OCI-LY3 (cell line): ENCODE data around the gene SNX33.
A peak's percentile ranks its signal among the peaks of the same experiment; 100 is the strongest.

ENCODE experiments used
- H2AFZ ChIP-seq: fragments of 200-600, 300-600 bp; shearing (Covaris generic); 2 replicates; pipeline ENCODE4 v1.6.0; 2014; ENCODE audit warnings: antibody characterized with exemption, low read depth, low read length
- H3K27ac ChIP-seq: fragments of 200-600, 300-600 bp; sonication (generic); 2 replicates; pipeline ENCODE4 v1.5.1; 2014; ENCODE audit warnings: mild to moderate bottlenecking, low read length, moderate library complexity, mixed read lengths
- H3K27me3 ChIP-seq: fragments of 200-600, 300-600 bp; sonication (generic); 2 replicates; pipeline ENCODE4 v1.6.1; 2014; ENCODE audit warnings: low read depth, low read length, mixed read lengths
- H3K36me3 ChIP-seq: fragments of 200-600, 300-600 bp; sonication (generic); replicated peaks from 2 replicates; pipeline ENCODE3; 2014; ENCODE audit warnings: low read depth, low read length, mixed read lengths
- H3K4me1 ChIP-seq: fragments of 300-600, 200-600 bp; sonication (generic); 2 replicates; pipeline ENCODE4 v1.6.1; 2014; ENCODE audit warnings: low read length, mixed read lengths
- H3K4me2 ChIP-seq: fragments of 200-600, 300-600 bp; sonication (generic); 2 replicates; pipeline ENCODE4 v1.6.1; 2014; ENCODE audit warnings: low read length, mixed read lengths
- H3K4me3 ChIP-seq: fragments of 300-600, 200-600 bp; sonication (generic); 2 replicates; pipeline ENCODE4 v1.5.1; 2014; ENCODE audit warnings: antibody characterized with exemption, mild to moderate bottlenecking, low read length, moderate library complexity
- H3K79me2 ChIP-seq: fragments of 300-600, 200-600 bp; shearing (Covaris generic); 2 replicates; pipeline ENCODE4 v1.6.1; 2014; ENCODE audit warnings: mild to moderate bottlenecking, low read length, mixed read lengths
- H3K9ac ChIP-seq: fragments of 300-600, 200-600 bp; shearing (Covaris generic); 2 replicates; pipeline ENCODE4 v1.6.0; 2014; ENCODE audit warnings: mild to moderate bottlenecking, low read length, moderate library complexity
- H3K9me3 ChIP-seq: fragments of 200-600, 300-600 bp; shearing (Covaris generic); 2 replicates; pipeline ENCODE4 v1.6.1; 2014; ENCODE audit warnings: low read length, mixed read lengths; ENCODE audit not compliant: insufficient read depth
- H4K20me1 ChIP-seq: fragments of 200-600, 300-600 bp; sonication (generic); 2 replicates; pipeline ENCODE4 v1.6.1; 2016; ENCODE audit warnings: low read length, mixed read lengths; ENCODE audit not compliant: insufficient read depth
- EZH2phosphoT487 ChIP-seq: fragments of 200-600 bp; shearing (Covaris generic); IDR thresholded peaks from 2 replicates; pipeline ENCODE4 v1.6.1; 2018; ENCODE audit warnings: antibody characterized with exemption, mixed run types, low read depth
- TF ChIP-seq, protein P1 (sequence below): fragments of 200-600, 300-600 bp; sonication (generic); IDR thresholded peaks from 2 replicates; pipeline ENCODE4 v1.5.1; 2014; ENCODE audit warnings: antibody characterized with exemption, low read length, low read depth

SNX33 gene

DNA sequence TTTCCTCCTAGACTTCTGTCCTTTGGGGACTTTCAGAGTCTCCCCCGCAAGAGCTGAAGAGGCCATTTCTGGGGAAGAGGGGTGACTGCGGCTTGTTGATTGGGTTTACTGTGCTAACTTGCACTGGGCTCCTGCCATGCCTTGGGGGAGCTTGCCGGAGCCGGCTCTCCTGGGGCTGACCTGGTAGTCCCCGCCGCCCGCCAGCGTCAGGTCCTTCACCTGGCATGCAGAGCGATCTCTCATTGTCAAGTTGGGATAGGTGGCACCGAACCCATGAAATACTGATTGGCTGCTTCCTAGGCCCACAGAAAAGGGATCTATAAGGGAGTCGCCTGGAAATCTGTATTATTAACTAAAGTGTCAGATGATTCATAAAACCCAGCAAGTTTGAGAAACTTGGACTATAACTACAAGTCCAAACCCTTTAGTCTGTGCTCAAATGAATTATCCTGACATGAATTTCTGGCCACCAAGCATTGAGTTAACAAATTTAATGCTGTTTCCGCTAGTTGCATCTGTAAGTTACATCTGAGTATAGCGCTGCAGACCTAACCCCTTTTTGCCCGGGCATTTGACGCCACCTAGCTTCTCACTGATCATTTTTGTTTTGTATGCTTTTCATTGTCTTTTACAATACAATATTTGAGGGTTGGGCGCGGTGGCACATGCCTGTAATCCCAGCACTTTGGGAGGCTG is 7.1 kb upstream of the SNX33 start:
- H3K9ac ChIP-seq: peak overlapping the region; percentile 79
- no peaks in the 10 kb centered on the region for H3K27me3 ChIP-seq
- peak overlapping the region; percentile 75 for H2AFZ ChIP-seq
- peaks cover 15% of the 10 kb centered on the region for H3K4me1 ChIP-seq
- peaks cover 19% of the 10 kb centered on the region for H3K36me3 ChIP-seq
- peaks cover 41% of the 10 kb centered on the region for H3K79me2 ChIP-seq
- TF ChIP-seq, protein P1, sequence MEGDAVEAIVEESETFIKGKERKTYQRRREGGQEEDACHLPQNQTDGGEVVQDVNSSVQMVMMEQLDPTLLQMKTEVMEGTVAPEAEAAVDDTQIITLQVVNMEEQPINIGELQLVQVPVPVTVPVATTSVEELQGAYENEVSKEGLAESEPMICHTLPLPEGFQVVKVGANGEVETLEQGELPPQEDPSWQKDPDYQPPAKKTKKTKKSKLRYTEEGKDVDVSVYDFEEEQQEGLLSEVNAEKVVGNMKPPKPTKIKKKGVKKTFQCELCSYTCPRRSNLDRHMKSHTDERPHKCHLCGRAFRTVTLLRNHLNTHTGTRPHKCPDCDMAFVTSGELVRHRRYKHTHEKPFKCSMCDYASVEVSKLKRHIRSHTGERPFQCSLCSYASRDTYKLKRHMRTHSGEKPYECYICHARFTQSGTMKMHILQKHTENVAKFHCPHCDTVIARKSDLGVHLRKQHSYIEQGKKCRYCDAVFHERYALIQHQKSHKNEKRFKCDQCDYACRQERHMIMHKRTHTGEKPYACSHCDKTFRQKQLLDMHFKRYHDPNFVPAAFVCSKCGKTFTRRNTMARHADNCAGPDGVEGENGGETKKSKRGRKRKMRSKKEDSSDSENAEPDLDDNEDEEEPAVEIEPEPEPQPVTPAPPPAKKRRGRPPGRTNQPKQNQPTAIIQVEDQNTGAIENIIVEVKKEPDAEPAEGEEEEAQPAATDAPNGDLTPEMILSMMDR: peak; percentile 73
- no peak for TF ChIP-seq EZH2phosphoT487
- peak overlapping the region; percentile 89 for H3K4me3 ChIP-seq
- peak overlapping the region; percentile 69 for H3K27ac ChIP-seq
- peak overlapping the region; percentile 85 for H3K4me2 ChIP-seq
- no peaks in the 10 kb centered on the region for H3K9me3 ChIP-seq
- H4K20me1 ChIP-seq: peaks cover 18% of the 10 kb centered on the region

DNA sequence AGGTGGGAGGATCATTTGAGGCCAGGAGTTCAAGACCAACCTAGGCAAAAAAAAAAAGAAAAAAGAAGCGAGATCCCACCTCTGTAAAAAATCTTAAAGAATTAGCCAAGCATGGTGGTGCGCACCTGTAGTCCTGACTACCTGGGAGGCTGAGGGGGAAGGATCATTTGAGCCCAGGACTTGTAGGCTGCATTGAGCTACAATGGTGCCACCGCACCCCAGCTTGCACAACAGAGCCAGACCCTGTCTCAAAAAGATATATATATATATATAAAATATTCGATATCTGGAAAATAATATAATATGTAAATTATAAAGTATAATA is 6.6 kb upstream of the SNX33 start:
- Histone ChIP-seq H3K9ac (peak overlapping the region; percentile 79), H2AFZ (no peak overlapping the region), H3K4me2 (peak overlapping the region; percentile 85), H3K4me1 (peaks cover 15% of the 10 kb centered on the region), H3K27ac (peak overlapping the region; percentile 69), H3K27me3 (peaks cover 3% of the 10 kb centered on the region), H3K36me3 (peaks cover 19% of the 10 kb centered on the region), H3K79me2 (peaks cover 36% of the 10 kb centered on the region), H3K4me3 (peak overlapping the region; percentile 89), H4K20me1 (peaks cover 18% of the 10 kb centered on the region), H3K9me3 (no peaks in the 10 kb centered on the region)
- TF ChIP-seq EZH2phosphoT487: no peak
- TF ChIP-seq, protein P1: no peak

DNA sequence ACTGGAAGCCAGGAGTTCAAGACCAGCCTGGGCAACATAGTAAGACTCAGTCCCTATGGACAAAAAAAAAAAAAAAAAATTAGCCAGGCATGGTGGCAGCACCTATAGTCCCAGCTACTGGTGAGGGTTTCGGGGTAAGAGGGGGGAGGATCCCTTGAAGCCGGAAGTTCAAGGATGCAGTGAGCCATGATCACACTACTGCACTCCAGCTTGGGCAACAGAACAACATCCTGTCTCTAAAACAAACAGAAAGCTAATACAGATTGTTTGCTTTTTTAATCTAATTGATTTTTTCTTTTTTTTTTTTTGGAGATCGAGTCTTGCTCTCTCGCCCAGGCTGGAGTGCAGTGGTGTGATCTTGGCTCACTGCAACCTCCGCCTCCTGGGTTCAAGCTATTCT is 6.1 kb upstream of the SNX33 start:
- peaks cover 15% of the 10 kb centered on the region for H3K4me1 ChIP-seq

DNA sequence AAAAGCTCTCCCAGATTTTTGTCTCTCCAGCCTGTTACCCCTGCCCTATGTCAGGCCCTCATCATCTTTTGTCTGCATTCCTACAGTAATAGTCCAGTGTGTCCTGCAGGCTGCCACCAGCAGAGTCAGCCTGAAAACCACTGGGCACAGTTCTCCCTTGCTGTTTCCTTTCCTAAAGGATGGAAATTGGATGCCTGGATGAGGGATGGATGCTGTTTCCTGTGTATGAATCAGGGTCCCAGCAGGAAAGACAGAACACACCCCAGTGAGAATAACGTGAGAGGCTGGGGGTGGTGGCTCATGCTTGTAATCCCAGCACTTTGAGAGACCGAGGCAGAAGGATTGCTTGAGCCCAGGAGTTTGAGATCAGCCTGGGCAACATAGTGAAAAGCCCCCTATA is 3.3 kb upstream of the SNX33 start:
- Histone ChIP-seq H3K4me2 (no peak overlapping the region), H4K20me1 (no peaks in the 10 kb centered on the region), H2AFZ (no peak overlapping the region), H3K27ac (no peak overlapping the region), H3K9me3 (no peaks in the 10 kb centered on the region), H3K36me3 (no peaks in the 10 kb centered on the region), H3K79me2 (peaks cover 6% of the 10 kb centered on the region), H3K4me3 (no peak overlapping the region), H3K4me1 (peaks cover 10% of the 10 kb centered on the region; the same call in 1 of the 2 replicates), H3K9ac (no peak overlapping the region), H3K27me3 (peaks cover 29% of the 10 kb centered on the region)
- TF ChIP-seq EZH2phosphoT487: no peak
- TF ChIP-seq, protein P1: no peak

More for the DNA sequence above, 6.1 kb upstream of the SNX33 start:
- no peak for TF ChIP-seq EZH2phosphoT487
- TF ChIP-seq, protein P1: no peak
- Histone ChIP-seq H3K4me2 (no peak overlapping the region), H4K20me1 (peaks cover 18% of the 10 kb centered on the region), H3K27ac (no peak overlapping the region), H3K79me2 (peaks cover 33% of the 10 kb centered on the region), H3K27me3 (peaks cover 8% of the 10 kb centered on the region), H3K4me3 (no peak overlapping the region), H3K9me3 (no peaks in the 10 kb centered on the region), H2AFZ (no peak overlapping the region), H3K36me3 (peaks cover 19% of the 10 kb centered on the region), H3K9ac (no peak overlapping the region)
